Forelimb muscle (tissue), 1 donor: ENCODE results near the gene NOTCH1. TPM values are rescaled to one million over a fixed set of nuclear protein-coding genes. Genes with fewer than 3 reads are reported as not detected.
"Not testable (repeated sequence)": the region's sequence is repeated elsewhere in the genome, so short reads cannot be mapped to it uniquely, and the experiment has no call there.

ENCODE experiments used
- DNase-seq: peaks from one replicate; pipeline ENCODE4 v3.0.0-alpha.2; 2013; ENCODE audit warnings: low read depth
- polyA plus RNA-seq: library from polyadenylated mRNA; unstranded; fragments of 120-200 nt; gene quantifications from one replicate; pipeline ENCODE4 v1.2.1, GENCODE V29; 2013; ENCODE audit not compliant: insufficient read length

Gene NOTCH1
- polyA plus RNA-seq, 1 donor, result 24.8 TPM

DNA sequence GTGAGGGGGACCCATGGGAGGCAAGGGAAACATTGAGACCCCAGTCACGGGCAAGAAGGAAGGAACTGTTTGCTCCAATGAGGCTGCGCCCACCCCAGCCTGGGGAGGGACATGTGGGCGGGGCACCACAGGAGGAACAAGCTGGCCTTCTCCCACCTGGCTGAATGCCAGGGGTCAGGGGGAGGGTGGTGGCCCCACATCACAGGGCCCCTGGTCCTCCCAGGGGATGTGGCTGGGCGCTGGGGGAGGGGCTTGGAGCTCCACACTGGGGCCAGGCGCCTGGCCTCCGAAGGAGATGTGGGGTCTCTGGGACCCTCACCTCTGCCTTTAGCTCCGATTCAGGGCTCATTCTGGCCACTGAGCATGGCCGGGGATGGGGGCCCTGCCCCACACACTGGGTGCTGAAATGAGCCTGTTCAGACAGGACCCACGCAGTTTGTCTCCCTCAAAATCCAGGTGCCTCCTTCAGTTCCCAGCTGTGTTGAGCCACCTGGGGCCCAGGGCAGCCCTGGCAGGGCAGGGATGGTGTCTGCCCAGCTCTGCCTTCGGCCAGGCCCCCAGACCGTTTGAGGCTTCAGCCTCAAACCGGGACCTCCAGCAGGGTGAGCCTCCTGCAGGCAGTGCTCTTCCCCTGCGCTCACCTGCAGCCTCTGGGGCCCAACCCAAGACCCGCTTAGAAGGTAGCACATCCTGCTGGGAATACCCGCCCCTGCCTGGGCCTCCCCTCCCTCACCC is 33.2 kb upstream of the NOTCH1 start:
- no peak for DNase-seq

GRCh38 chr9:136578626-136578914 is 32.7 kb upstream of the NOTCH1 start:
- no peak for DNase-seq

DNA sequence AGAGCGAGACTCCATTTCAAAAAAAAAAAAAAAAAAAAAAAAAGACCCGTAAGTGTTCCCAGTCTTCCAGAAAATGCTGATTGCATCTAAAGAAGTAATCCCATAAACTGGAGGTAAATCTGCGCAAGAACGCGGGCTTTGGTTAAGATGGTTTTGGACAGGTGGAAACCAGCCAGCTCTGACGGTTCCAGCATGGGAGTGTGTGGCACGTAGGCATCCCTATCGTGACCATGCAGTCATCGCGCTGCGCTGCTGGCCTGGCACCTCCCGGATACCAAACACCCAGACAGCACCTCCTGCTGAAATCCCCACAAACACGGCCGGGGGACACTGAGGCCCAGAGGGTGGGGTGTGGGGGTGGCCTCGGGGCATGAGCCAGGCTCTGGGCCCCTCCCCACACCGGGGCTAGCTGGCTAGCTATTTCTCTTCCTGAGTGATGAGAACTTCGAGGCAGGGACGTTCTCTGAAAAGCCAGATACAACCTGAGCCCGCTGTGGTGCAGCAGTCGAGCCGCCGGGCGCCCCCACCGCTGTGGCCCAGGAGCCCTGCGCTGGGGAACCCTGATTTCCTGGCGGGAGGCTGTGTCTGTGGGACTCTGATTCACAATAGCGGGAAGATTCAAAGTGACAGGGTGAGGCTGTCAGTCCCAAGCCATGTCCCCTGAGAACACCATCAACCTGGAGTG is 32.2 kb upstream of the NOTCH1 start:
- DNase-seq, result no peak

GRCh38 chr9:136576269-136576626 is 30.4 kb upstream of the NOTCH1 start:
- no peak for DNase-seq

DNA sequence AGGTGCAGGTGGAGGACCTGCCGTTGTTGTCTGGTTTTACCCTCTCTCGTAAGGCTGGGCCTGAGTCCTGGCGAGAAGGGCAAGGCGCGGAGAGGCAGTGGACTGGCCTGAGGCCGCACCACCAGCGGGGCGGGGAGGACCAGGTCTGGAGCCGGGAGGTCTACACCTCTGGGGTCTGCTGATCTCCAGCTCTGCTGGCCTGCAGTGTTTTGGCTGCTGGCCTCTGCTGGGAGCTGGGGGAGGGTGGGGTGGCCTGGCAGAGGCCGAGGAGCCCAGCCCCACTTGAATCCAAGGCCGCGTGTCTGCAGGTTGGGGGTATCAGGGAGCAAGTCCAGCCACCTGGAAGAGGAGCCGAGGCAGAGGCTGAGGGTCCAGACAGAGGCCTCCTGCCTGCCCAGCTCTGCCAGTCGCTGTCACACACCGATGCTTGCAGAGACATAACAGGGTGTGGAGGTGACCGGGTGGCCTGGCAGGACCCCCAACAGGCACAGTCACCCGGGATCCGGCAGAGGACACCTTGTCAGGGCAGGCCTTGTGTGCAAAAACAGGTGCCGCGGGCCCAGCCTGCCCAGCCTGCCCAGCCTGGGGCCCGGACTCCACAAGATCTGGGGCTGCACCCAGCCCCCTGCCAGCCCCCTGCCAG is 29.9 kb upstream of the NOTCH1 start:
- no peak for DNase-seq

GRCh38 chr9:136574606-136575005 is 28.8 kb upstream of the NOTCH1 start:
- not testable (repeated sequence) for DNase-seq

- no peak for DNase-seq
These were observed 27.2 kb upstream of the NOTCH1 start for GRCh38 chr9:136572828-136573625.

DNA sequence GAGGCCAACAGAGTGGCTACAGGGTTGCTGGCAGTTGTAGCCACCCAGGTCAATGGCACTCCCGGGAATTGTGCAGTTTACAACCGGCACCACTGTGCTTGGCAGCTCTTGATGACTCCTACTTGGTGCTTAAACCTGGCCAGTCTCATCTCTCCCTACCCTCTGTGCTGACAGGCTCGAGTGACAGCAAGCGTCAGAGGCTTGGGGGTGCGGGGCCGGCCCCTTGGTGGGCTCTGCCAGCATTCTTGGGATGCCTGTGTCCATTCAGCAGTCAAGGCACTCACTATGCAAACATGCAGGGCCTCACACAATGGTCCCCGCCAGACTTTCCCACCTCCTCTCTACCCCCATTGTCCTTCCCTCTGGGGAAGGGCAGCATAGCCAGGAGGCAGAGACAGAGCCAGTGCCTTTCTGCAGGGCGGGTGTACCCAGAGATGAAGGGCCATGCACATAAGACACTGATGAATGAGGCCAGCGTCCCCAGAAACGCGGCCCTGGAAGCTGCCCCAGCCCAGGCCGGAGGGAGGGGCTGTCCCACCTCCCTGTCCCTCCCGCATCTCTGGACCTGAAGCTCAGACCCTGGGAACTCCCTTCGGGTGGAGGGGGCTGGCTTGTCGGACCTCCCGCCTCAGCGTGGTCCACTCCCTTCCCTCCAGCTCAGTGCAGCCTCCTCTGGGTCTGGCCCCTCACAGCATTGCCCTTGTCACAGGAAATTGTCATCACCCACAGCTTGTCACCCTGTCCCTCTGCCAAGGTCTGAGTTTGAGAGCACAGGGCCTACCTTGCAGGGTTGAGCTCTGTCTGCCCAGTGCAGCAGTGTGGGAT is 26.4 kb upstream of the NOTCH1 start:
- no peak for DNase-seq

DNA sequence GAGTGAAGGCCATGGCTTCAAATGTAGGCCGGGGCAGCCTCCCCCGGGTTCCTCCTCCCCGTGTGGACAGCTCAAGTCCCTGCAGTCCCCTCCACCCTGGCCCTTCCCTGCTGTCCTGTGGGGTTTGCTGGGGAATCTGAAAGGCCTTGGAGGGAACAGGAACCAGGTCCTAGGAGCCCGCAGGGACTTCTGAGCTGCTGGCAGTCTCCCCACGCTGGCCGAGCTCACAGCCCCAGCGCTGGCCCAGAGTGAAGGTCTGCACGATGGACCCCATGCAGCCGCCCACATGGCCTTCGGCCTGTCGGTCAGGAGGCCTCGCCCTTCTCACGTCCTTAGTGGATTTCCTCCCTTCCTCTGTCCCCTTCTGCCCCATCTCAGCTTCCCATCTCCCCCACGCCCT is 25.7 kb upstream of the NOTCH1 start:
- no peak for DNase-seq

GRCh38 chr9:136570916-136571315 is 25.1 kb upstream of the NOTCH1 start:
- no peak for DNase-seq

GRCh38 chr9:136570191-136570845 is 24.5 kb upstream of the NOTCH1 start:
- no peak for DNase-seq

DNA sequence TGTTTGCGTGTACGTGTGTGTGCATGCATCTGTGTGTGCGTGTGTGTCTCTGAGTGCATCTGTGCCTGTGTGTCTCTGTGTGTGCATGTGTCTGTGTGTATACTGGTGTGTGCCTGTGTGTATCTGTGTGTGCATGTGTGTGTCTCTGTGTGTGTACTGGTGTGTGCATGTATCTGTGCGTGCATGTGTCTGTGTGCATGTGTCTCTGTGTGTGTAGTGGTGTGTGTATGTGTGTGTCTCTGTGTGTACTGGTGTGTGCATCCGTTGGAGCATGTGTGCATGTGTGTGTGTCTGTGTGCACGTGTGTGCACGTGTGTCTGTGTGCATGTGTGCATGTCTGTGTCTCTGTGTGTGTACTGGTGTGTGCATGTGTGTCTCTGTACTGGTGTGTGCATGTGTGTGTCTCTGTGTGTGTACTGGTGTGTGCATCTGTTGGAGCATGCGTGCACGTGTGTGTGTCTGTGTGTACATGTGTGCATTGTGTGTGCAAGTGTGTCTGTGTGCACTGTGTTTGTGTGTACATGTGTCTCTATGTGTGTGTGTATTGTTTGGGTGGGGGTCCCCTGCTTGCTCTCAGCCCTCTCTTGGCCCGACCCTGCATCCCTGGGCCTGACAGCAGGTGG is 23.8 kb upstream of the NOTCH1 start:
- DNase-seq, result no peak

GRCh38 chr9:136568288-136569081 is 22.6 kb upstream of the NOTCH1 start:
- no peak for DNase-seq

DNA sequence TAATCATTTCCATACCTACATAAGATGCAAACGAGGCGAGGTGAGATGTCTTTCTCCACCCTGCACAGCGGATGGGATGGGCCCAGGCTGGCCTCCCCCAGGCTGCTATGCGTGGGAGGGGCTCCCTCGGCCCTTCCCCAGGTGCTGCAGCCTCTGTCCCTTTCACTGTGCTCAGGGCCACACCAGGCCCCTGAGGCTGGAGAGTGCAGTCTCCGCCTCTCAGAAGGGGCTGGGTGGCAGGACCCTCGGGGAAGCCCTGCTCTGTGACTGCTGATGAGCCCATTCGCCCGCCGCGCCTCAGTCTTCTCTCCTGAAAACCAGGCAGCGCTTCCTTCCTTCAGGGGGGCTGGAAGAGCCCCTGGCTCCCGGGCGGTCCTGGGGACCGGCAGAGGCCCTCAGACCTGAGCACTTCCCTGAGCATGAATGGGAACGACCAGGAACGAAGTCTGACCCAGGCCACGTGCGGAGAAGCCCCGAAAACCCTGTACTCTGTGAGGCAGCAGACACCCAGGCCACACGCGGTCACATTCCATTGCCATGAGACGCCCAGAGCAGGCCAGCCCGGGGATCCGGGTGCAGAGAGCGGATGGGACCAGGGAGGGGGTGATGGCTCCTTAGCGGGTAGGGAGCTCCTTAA is 21.9 kb upstream of the NOTCH1 start:
- DNase-seq, result no peak

- no peak for DNase-seq
These were observed 21.1 kb upstream of the NOTCH1 start for GRCh38 chr9:136566901-136567300.

- DNase-seq, result no peak
These were observed 20.7 kb upstream of the NOTCH1 start for GRCh38 chr9:136566553-136566895.

- DNase-seq, result no peak
These were observed 20.1 kb upstream of the NOTCH1 start for GRCh38 chr9:136565715-136566552.

DNA sequence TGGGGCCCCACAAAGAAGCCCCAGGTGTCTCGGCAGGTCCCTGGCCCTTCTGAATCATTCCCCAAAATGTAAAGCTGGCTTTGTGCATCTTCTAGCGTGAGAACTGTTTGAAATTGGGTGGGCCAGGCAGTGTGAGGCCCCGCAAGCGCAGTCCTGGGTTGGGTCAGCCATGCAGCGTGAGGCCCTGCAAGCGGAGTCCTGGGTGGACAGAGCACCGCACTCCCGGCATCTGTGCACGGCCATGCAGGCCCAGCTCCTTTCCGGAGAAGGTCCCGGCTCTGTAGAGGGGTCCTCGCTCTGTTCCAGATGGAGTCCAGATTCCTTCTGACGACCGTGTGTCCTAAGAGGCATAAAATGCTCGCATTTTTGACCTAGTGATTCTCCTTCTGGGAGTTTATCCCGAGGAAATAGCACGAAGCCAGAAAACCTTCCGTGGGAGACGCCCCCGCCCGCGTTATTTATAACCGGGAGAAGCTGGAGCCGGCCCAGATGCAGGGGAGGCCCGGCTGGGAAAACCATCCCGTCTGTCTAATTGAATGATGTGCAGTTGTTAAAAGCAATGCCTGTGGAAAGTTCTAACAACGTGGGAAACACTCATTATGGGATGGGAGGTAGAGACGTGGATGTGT is 19.4 kb upstream of the NOTCH1 start:
- no peak for DNase-seq
